Measurements from ENCODE around the gene NETO1.

The NETO1 gene

DNA sequence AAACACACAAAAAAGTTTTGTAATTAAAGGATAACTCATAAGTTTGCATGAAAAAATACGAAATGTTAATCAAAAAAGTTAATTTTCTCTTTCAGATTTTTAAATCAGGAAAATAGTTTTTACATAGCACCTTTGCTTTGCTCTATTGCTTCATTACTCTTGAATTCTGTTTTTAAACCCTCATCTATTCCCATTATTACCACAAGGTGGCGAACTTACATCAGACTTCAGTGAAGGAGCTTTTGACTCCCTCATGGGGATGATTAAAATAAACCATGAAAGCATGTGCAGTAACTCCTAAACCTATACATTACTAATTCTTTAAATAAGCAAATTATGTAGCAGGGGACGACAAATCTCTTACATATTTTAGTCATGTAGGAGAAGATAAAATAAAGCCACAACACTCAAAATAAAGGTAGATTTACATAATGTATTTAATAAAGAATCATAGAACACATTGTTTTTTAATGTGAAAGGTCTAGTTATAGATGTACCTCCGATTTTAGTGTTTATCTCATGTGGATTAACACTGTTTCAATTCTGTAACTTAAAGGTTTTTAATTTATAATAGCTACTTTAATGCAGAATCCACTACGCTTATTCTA is 105.2 kb downstream of the NETO1 start:
- Histone ChIP-seq H3K36me3 (ENCODE audit: control insufficient read depth, insufficient read depth, low read length) (no peaks in the 10 kb centered on the region), H3K4me3 (replicated peaks; ENCODE audit: low read depth, low read length) (no peak overlapping the region), H3K27me3 (replicated peaks; ENCODE audit: control insufficient read depth, insufficient read depth, low read length) (no peaks in the 10 kb centered on the region)
- TF ChIP-seq, protein P1, sequence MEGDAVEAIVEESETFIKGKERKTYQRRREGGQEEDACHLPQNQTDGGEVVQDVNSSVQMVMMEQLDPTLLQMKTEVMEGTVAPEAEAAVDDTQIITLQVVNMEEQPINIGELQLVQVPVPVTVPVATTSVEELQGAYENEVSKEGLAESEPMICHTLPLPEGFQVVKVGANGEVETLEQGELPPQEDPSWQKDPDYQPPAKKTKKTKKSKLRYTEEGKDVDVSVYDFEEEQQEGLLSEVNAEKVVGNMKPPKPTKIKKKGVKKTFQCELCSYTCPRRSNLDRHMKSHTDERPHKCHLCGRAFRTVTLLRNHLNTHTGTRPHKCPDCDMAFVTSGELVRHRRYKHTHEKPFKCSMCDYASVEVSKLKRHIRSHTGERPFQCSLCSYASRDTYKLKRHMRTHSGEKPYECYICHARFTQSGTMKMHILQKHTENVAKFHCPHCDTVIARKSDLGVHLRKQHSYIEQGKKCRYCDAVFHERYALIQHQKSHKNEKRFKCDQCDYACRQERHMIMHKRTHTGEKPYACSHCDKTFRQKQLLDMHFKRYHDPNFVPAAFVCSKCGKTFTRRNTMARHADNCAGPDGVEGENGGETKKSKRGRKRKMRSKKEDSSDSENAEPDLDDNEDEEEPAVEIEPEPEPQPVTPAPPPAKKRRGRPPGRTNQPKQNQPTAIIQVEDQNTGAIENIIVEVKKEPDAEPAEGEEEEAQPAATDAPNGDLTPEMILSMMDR (IDR thresholded peaks at IDR 0.05; ENCODE audit: insufficient read depth, low read length, poor library complexity, severe bottlenecking): peak; percentile 65
- peak; percentile 6 for DNase-seq (ENCODE audit: extremely low read depth, insufficient read length)

DNA sequence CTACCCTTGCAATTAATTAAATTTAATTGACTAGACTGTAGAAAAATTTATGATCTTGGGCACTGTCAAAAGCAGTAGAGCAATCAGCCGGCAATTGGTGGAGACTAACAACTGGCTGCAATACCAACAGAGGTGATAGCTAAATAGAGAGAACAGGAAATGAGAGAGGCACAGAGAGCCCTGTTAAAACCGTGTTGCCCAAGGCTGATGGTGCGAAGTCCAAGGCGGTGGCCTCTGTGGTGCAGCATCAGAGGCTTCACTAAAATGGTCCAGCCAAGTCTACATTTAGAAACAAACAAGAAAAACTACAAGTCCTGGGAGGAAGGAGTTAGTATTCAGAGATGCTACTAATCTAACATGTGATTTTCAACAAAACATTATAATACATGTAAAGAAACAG is 115.6 kb downstream of the NETO1 start:
- no peak overlapping the region for H3K4me3 ChIP-seq (replicated peaks; ENCODE audit: low read depth, low read length)
- H3K27me3 ChIP-seq (replicated peaks; ENCODE audit: control insufficient read depth, insufficient read depth, low read length): no peaks in the 10 kb centered on the region; the same call in 1 of the 2 replicates
- no peak for DNase-seq (ENCODE audit: extremely low read depth, insufficient read length)
- TF ChIP-seq, protein P1 (IDR thresholded peaks at IDR 0.05; ENCODE audit: insufficient read depth, low read length, poor library complexity, severe bottlenecking): no peak
- no peaks in the 10 kb centered on the region; the same call in 1 of the 2 replicates for H3K36me3 ChIP-seq (ENCODE audit: control insufficient read depth, insufficient read depth, low read length)

DNA sequence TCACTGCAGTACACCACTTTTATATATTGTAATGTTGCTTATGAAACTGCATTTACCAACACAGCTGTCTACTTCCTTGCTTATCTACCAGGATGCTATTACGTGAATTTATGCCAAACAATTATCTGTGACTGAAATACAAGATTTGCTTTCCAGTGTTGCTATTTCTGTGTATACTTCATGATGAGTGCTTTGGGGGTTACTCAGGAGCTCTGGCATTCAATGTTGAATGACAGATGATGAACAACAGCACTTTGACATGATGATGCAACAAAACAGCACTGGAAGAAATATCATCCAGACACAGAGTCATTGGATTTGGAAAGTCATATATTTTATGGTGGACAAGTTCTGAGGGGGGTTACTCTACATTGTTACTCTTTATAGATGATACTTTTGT is 125.8 kb downstream of the NETO1 start:
- H3K27me3 ChIP-seq (replicated peaks; ENCODE audit: control insufficient read depth, insufficient read depth, low read length): no peaks in the 10 kb centered on the region
- no peak for DNase-seq (ENCODE audit: extremely low read depth, insufficient read length)
- TF ChIP-seq, protein P1 (IDR thresholded peaks at IDR 0.05; ENCODE audit: insufficient read depth, low read length, poor library complexity, severe bottlenecking): no peak
- no peak overlapping the region for H3K4me3 ChIP-seq (replicated peaks; ENCODE audit: low read depth, low read length)
- no peaks in the 10 kb centered on the region for H3K36me3 ChIP-seq (ENCODE audit: control insufficient read depth, insufficient read depth, low read length)

DNA sequence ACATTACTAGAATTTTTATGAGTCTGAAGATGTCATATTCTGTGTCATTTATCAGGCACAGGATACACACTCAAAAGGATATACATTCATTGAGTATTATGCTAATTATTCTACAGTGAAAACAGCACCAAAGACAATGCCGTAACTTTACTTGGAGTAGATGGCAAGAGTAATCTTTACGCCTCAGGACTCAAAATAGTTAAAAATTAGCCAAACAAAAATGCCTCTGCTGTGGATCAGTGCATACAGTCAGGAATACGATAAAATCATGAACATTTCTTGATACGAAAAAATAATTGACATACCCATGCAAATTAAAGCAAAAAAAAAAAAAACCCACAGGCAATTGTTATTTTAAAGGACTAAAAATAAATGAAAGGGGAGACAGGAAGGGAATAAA is 129.7 kb downstream of the NETO1 start:
- Histone ChIP-seq H3K4me3 (replicated peaks; ENCODE audit: low read depth, low read length) (no peak overlapping the region), H3K27me3 (replicated peaks; ENCODE audit: control insufficient read depth, insufficient read depth, low read length) (no peaks in the 10 kb centered on the region), H3K36me3 (ENCODE audit: control insufficient read depth, insufficient read depth, low read length) (no peaks in the 10 kb centered on the region)
- no peak for DNase-seq (ENCODE audit: extremely low read depth, insufficient read length)
- TF ChIP-seq, protein P1 (IDR thresholded peaks at IDR 0.05; ENCODE audit: insufficient read depth, low read length, poor library complexity, severe bottlenecking): no peak

DNA sequence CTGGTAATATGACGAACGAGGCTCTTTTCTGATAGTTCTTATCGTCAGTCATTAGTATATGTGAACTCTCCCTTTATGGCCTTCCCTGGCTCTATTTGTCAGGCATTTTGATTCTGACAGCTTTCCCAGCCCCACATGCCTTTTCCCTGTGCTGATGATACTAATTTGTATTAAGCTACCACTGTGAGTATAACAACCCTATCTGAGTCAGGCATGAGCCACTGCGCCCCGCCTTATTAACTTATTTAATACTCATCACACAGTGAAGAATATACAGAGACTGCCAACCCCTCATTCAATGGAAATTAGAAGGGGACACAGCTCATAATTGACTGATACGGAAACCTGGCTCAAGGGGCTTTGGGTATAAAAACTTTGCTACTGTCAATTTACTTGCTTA is 140.0 kb downstream of the NETO1 start:
- TF ChIP-seq, protein P1 (IDR thresholded peaks at IDR 0.05; ENCODE audit: insufficient read depth, low read length, poor library complexity, severe bottlenecking): no peak
- no peaks in the 10 kb centered on the region for H3K36me3 ChIP-seq (ENCODE audit: control insufficient read depth, insufficient read depth, low read length)
- no peak for DNase-seq (ENCODE audit: extremely low read depth, insufficient read length)
- H3K4me3 ChIP-seq (replicated peaks; ENCODE audit: low read depth, low read length): no peak overlapping the region
- H3K27me3 ChIP-seq (replicated peaks; ENCODE audit: control insufficient read depth, insufficient read depth, low read length): no peaks in the 10 kb centered on the region

Data from GM06990 (cell line).